ENCODE data around the gene NTM. TPM values are rescaled to one million over a fixed set of nuclear protein-coding genes. Genes with fewer than 3 reads are reported as not detected.

NTM gene
- total and polyA plus RNA-seq, 4 experiments from 2014 or later = not detected

DNA sequence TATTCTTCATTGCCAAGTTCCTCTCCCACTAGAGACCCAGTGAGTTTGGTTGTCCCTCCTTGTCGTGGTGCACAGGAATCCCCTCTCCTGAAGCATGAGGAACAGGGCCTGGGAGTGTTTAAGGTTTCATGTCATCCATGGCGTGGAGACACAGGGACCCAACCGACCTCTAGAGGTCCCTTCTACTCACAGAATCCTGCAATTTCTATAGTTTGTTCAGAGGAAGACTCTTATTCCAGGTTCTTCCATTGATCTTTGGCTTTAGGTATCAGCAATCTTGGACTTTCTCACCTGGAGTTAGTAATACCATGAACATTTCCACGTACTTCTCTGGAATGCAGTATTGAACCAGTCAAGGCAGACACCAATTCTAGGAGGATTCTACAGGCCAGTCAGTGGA, 548.2 kb downstream of the NTM start:
- intact Hi-C loops (cut with micrococcal nuclease) = no loop called here
- Mint-ChIP-seq H3K4me1 (peaks cover 0 to 2% (median 0%) of the 10 kb centered on the region in 4 donors), H3K9me3 (peaks cover 0 to 5% (median 2%) of the 10 kb centered on the region in 8 donors), H3K27me3 (no peaks in the 10 kb centered on the region), H3K36me3 (no peaks in the 10 kb centered on the region), H3K4me3 (no peak overlapping the region), H3K27ac (no peak overlapping the region)
- no peaks in the 10 kb centered on the region for H3K4me1 ChIP-seq (ENCODE audit: insufficient read depth, low read length)
- H3K36me3 ChIP-seq (ENCODE audit: insufficient read depth, low read length) = no peaks in the 10 kb centered on the region
- H3K27ac ChIP-seq (ENCODE audit: low read depth, low read length) = no peak overlapping the region
- no peak for DNase-seq
- no peaks in the 10 kb centered on the region for H3K27me3 ChIP-seq (ENCODE audit: insufficient read depth, low read length)
- no peaks in the 10 kb centered on the region for H3K9me3 ChIP-seq (ENCODE audit: control insufficient read depth in 1 of 2, low read length in 2 of 2)
- CTCF ChIA-PET (ENCODE audit: partially characterized antibody) = no interaction called here
- H3K4me3 ChIP-seq (ENCODE audit: low read length in 2 of 2) = no peak overlapping the region
- POLR2A ChIA-PET (ENCODE audit: partially characterized antibody) = no interaction called here

- H3K27ac ChIP-seq (ENCODE audit: low read depth, low read length) = no peak overlapping the region
- Mint-ChIP-seq H3K36me3 (no peaks in the 10 kb centered on the region), H3K4me3 (no peak overlapping the region), H3K27me3 (no peaks in the 10 kb centered on the region), H3K27ac (no peak overlapping the region), H3K4me1 (no peaks in the 10 kb centered on the region), H3K9me3 (peaks cover 0 to 4% (median under 1%) of the 10 kb centered on the region in 8 donors)
- no peaks in the 10 kb centered on the region for H3K4me1 ChIP-seq (ENCODE audit: insufficient read depth, low read length)
- no peaks in the 10 kb centered on the region for H3K9me3 ChIP-seq (ENCODE audit: control insufficient read depth in 1 of 2, low read length in 2 of 2)
- intact Hi-C loops (cut with micrococcal nuclease) = loop anchor here (10.0 kb wide), 1 partner anchor 853 kb away; no protein-coding TSS in a partner anchor
- H3K36me3 ChIP-seq (ENCODE audit: insufficient read depth, low read length) = no peaks in the 10 kb centered on the region
- POLR2A ChIA-PET (ENCODE audit: partially characterized antibody) = no interaction called here
- no peak for DNase-seq
- H3K27me3 ChIP-seq (ENCODE audit: insufficient read depth, low read length) = no peaks in the 10 kb centered on the region
- H3K4me3 ChIP-seq (ENCODE audit: low read length in 2 of 2) = no peak overlapping the region
- CTCF ChIA-PET (ENCODE audit: partially characterized antibody) = no interaction called here
Measured at GRCh38 chr11:131922220-131922619, 551.8 kb downstream of the NTM start.

DNA sequence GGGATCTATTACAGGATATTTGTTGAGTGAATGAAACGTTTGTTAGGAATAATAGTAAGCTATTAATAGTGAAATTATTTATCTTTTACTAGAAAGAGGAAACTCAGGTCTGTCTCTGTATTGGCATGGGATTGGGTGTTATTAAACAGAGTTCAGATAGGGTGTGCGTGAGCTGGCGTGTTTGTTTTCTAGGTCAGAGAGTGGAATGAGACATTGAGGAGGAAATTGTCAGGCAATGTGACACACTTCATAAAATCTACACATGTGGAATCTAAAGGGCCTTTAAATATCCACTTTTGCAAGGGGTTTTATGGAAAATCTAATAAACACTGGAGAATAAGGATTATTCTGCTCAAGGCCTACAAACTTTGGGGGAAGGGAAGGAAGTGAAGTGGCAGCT, 552.9 kb downstream of the NTM start:
- DNase-seq = no peak
- H3K4me1 Mint-ChIP-seq = no peaks in the 10 kb centered on the region
- H3K27ac ChIP-seq (ENCODE audit: low read depth, low read length) = no peak overlapping the region
- no peak overlapping the region for H3K27ac Mint-ChIP-seq
- intact Hi-C loops (cut with micrococcal nuclease) = loop anchor here (10.0 kb wide), 1 partner anchor 851 kb away; no protein-coding TSS in a partner anchor
- no peak overlapping the region for H3K4me3 Mint-ChIP-seq
- no peaks in the 10 kb centered on the region for H3K36me3 ChIP-seq (ENCODE audit: insufficient read depth, low read length)
- H3K4me1 ChIP-seq (ENCODE audit: insufficient read depth, low read length) = no peaks in the 10 kb centered on the region
- no peaks in the 10 kb centered on the region for H3K27me3 ChIP-seq (ENCODE audit: insufficient read depth, low read length)
- H3K4me3 ChIP-seq (ENCODE audit: low read length in 2 of 2) = no peak overlapping the region
- no peaks in the 10 kb centered on the region for H3K36me3 Mint-ChIP-seq
- POLR2A ChIA-PET (ENCODE audit: partially characterized antibody) = no interaction called here
- H3K9me3 Mint-ChIP-seq = peaks cover 0 to 4% (median 1%) of the 10 kb centered on the region in 8 donors
- H3K27me3 Mint-ChIP-seq = no peaks in the 10 kb centered on the region
- CTCF ChIA-PET (ENCODE audit: partially characterized antibody) = no interaction called here
- no peaks in the 10 kb centered on the region for H3K9me3 ChIP-seq (ENCODE audit: control insufficient read depth in 1 of 2, low read length in 2 of 2)

DNA sequence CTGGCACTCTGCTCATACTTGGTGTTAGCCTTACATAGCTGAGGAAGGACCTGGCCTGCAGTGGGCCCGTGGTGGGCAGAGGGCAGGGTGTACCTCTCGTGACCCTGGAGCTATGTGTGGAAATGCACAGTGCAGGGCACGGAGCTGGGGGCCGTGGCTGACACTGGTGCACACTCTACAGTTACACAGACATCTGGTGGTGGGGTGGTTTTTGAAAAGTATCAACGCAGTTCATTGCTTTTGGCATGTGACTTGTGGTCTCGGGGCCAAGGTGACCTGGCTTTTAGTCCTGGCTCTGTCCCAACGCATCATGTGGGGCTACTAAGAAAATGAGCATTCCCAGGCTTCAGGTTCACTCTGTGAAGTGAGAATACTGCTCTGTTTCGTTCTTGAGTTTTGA, 553.6 kb downstream of the NTM start:
- CTCF ChIA-PET (ENCODE audit: partially characterized antibody) = no interaction called here

GRCh38 chr11:131924457-131925201, 554.2 kb downstream of the NTM start:
- no peak overlapping the region for H3K27ac Mint-ChIP-seq
- CTCF ChIA-PET (ENCODE audit: partially characterized antibody) = no interaction called here
- Histone ChIP-seq H3K4me3 (ENCODE audit: low read length in 2 of 2) (no peak overlapping the region), H3K27ac (ENCODE audit: low read depth, low read length) (no peak overlapping the region), H3K4me1 (ENCODE audit: insufficient read depth, low read length) (no peaks in the 10 kb centered on the region), H3K9me3 (ENCODE audit: control insufficient read depth in 1 of 2, low read length in 2 of 2) (no peaks in the 10 kb centered on the region), H3K27me3 (ENCODE audit: insufficient read depth, low read length) (no peaks in the 10 kb centered on the region), H3K36me3 (ENCODE audit: insufficient read depth, low read length) (no peaks in the 10 kb centered on the region)
- no peak overlapping the region for H3K4me3 Mint-ChIP-seq
- peaks cover 0 to 1% of the 10 kb centered on the region in 2 donors for H3K27me3 Mint-ChIP-seq
- H3K36me3 Mint-ChIP-seq = no peaks in the 10 kb centered on the region
- peaks cover 0 to 5% (median 1%) of the 10 kb centered on the region in 8 donors for H3K9me3 Mint-ChIP-seq
- intact Hi-C loops (cut with micrococcal nuclease) = loop anchor here (10.0 kb wide), 1 partner anchor 850 kb away; no protein-coding TSS in a partner anchor
- POLR2A ChIA-PET (ENCODE audit: partially characterized antibody) = no interaction called here
- H3K4me1 Mint-ChIP-seq = no peaks in the 10 kb centered on the region
- no peak for DNase-seq

More for the DNA sequence above, 553.6 kb downstream of the NTM start:
- Mint-ChIP-seq H3K36me3 (no peaks in the 10 kb centered on the region), H3K4me1 (no peaks in the 10 kb centered on the region), H3K27ac (no peak overlapping the region), H3K27me3 (peaks cover 0 to 1% of the 10 kb centered on the region in 2 donors), H3K4me3 (no peak overlapping the region), H3K9me3 (peaks cover 0 to 5% (median 1%) of the 10 kb centered on the region in 8 donors)
- no peak for DNase-seq
- H3K4me1 ChIP-seq (ENCODE audit: insufficient read depth, low read length) = no peaks in the 10 kb centered on the region
- POLR2A ChIA-PET (ENCODE audit: partially characterized antibody) = no interaction called here
- H3K9me3 ChIP-seq (ENCODE audit: control insufficient read depth in 1 of 2, low read length in 2 of 2) = no peaks in the 10 kb centered on the region
- intact Hi-C loops (cut with micrococcal nuclease) = loop anchor here (10.0 kb wide), 1 partner anchor 851 kb away; no protein-coding TSS in a partner anchor
- no peaks in the 10 kb centered on the region for H3K27me3 ChIP-seq (ENCODE audit: insufficient read depth, low read length)
- H3K27ac ChIP-seq (ENCODE audit: low read depth, low read length) = no peak overlapping the region
- no peaks in the 10 kb centered on the region for H3K36me3 ChIP-seq (ENCODE audit: insufficient read depth, low read length)
- no peak overlapping the region for H3K4me3 ChIP-seq (ENCODE audit: low read length in 2 of 2)

GRCh38 chr11:131925829-131926228, 555.4 kb downstream of the NTM start:
- Histone ChIP-seq H3K9me3 (ENCODE audit: control insufficient read depth in 1 of 2, low read length in 2 of 2) (no peaks in the 10 kb centered on the region), H3K36me3 (ENCODE audit: insufficient read depth, low read length) (no peaks in the 10 kb centered on the region), H3K27me3 (ENCODE audit: insufficient read depth, low read length) (no peaks in the 10 kb centered on the region), H3K4me3 (ENCODE audit: low read length in 2 of 2) (no peak overlapping the region), H3K27ac (ENCODE audit: low read depth, low read length) (no peak overlapping the region), H3K4me1 (ENCODE audit: insufficient read depth, low read length) (no peaks in the 10 kb centered on the region)
- ChIA-PET POLR2A (ENCODE audit: partially characterized antibody) (no interaction called here), CTCF (ENCODE audit: partially characterized antibody) (no interaction called here)
- no peak overlapping the region for H3K27ac Mint-ChIP-seq
- H3K4me1 Mint-ChIP-seq = no peaks in the 10 kb centered on the region
- H3K36me3 Mint-ChIP-seq = no peaks in the 10 kb centered on the region
- no peak for DNase-seq
- H3K4me3 Mint-ChIP-seq = no peak overlapping the region
- peaks cover 0 to 5% (median 1%) of the 10 kb centered on the region in 8 donors for H3K9me3 Mint-ChIP-seq
- intact Hi-C loops (cut with micrococcal nuclease) = loop anchor here (10.0 kb wide), 1 partner anchor 849 kb away; no protein-coding TSS in a partner anchor
- peaks cover 0 to 1% of the 10 kb centered on the region in 2 donors for H3K27me3 Mint-ChIP-seq

GRCh38 chr11:131928992-131929391, 558.6 kb downstream of the NTM start:
- ChIA-PET POLR2A (ENCODE audit: partially characterized antibody) (no interaction called here), CTCF (ENCODE audit: partially characterized antibody) (no interaction called here)
- Mint-ChIP-seq H3K27me3 (peaks cover 0 to 1% of the 10 kb centered on the region in 2 donors), H3K36me3 (no peaks in the 10 kb centered on the region), H3K27ac (no peak overlapping the region), H3K9me3 (peaks cover 0 to 6% (median 0%) of the 10 kb centered on the region in 8 donors), H3K4me3 (no peak overlapping the region), H3K4me1 (no peaks in the 10 kb centered on the region)
- intact Hi-C loops (cut with micrococcal nuclease) = loop anchor here (10.0 kb wide), 1 partner anchor 846 kb away; no protein-coding TSS in a partner anchor
- no peaks in the 10 kb centered on the region for H3K4me1 ChIP-seq (ENCODE audit: insufficient read depth, low read length)
- no peaks in the 10 kb centered on the region for H3K27me3 ChIP-seq (ENCODE audit: insufficient read depth, low read length)
- no peak for DNase-seq
- H3K9me3 ChIP-seq (ENCODE audit: control insufficient read depth in 1 of 2, low read length in 2 of 2) = no peaks in the 10 kb centered on the region
- H3K27ac ChIP-seq (ENCODE audit: low read depth, low read length) = no peak overlapping the region
- H3K4me3 ChIP-seq (ENCODE audit: low read length in 2 of 2) = no peak overlapping the region
- H3K36me3 ChIP-seq (ENCODE audit: insufficient read depth, low read length) = no peaks in the 10 kb centered on the region

Data from CD4-positive, alpha-beta memory T cell (primary cell).